ENCODE data around the gene GLDN.

GRCh38 chr15:51438526-51438925, 97.1 kb downstream of the GLDN start:
- TF ChIP-seq CTCF (IDR thresholded peaks at IDR 0.05 in 4 of 5, conservative IDR thresholded peaks at IDR 0.05 in 1 of 5) (no peak), POLR2A (IDR thresholded peaks at IDR 0.05) (no peak)
